Umbilical cord (tissue), 2 donors: ENCODE results near the gene RASSF10. TPM values are rescaled to one million over a fixed set of nuclear protein-coding genes. Genes with fewer than 3 reads are reported as not detected.

Experiments
- DNase-seq: peaks from one replicate; pipeline ENCODE4 v3.0.0-alpha.2; 2015; ENCODE audit warnings: low spot score
- total RNA-seq: library from RNA; depleted of rRNA; stranded (reverse); fragments of >200 nt; gene quantifications from one replicate; pipeline ENCODE4 v1.2.3, GENCODE V29; 2014; ENCODE audit warnings: low replicate concordance; ENCODE audit not compliant: insufficient read depth

The RASSF10 gene
- total RNA-seq, 1 donor from 2014 or later: 2.6 TPM

DNA sequence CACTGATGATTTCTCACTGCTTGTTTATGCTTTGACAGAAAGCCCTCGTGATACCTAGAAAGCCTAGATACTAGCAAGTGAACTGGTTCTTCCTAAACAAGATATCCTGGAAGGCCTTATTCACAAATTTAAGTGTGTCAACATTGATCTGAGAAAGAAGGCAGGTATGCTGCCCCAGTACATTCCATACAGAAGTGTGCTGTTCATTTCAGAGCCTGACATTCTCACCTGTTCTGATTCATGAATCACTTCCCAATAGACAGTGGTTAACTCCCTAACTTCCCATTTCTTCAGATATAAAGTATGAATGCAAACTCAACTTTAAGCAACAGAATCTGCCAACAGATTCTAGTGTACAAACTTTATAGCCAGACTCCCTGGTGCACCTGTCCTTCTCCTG lies 15.5 kb upstream of the RASSF10 start:
- no peak for DNase-seq

DNA sequence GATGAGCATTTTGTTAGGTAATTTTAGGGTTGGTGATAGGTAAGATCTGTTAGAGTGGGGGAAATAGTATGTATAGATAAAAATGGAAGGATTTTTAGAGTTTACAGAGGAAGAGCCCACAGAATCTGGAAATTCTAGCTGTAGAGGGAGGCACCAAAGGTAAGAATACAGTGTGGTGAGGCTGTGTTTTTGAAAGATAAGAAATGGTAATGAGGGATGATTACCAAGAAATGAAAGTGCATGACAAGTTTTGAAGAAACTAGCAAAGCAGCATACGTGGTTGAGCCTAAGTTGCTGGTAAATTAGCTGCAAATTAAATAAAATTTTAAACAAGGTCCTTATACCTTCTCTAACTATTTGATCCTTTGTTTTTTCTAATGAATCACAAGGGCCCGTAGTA lies 14.6 kb upstream of the RASSF10 start:
- no peak for DNase-seq

DNA sequence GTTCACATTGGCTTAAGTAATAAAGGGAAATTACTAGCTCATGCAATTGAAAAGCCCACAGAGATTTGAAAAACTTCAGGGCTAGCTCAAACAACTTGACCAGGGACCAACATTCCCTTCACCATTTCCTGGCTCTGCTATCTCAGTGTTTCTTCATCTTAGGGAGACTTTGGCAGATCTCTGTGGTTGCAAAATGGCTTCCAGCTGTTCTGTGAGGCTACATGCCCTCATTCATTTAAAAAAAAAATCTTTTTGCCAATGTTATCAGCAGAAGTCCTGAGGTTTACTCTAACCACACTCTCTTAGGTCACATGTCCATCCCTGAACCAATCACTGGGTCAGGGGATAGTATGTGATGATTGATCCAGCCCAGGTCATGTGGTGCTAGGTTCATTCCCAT lies 13.9 kb upstream of the RASSF10 start:
- DNase-seq: no peak

DNA sequence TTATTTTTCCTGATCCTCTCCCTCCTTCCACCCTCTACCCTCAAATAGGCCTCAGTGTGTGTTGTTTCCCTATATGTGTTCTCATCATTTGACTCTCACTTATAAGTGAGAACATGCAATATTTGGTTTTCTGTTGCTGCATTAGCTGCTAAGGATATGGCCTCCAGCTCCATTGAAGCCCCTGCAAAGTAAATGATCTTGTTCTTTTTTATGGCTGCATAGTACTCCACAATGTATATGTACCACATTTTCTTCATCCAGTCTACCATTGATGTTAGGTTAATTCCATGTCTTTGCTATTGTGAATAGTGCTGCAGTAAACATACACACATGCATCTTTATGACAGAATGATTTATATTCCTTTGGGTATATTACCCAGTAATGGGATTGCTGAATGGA lies 13.3 kb upstream of the RASSF10 start:
- DNase-seq: no peak

DNA sequence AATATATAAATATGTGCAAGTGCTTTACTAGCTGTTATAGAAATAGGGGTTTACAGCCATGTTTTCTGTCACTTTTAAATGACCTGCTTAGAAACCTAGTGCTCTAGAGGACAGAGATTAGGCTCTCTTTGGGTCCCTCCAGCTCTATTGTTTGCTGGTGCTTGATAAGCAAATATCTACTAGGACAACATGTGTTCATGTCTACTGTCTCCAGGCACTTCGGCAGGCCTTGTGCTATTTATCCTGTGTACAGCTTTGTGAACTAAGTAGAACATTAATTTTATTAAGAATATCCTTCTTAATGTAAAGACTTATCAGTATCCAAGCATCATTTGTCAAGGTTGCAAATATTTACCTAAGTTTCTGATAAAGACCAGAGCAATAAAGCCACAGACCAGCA lies 11.9 kb upstream of the RASSF10 start:
- DNase-seq: no peak

DNA sequence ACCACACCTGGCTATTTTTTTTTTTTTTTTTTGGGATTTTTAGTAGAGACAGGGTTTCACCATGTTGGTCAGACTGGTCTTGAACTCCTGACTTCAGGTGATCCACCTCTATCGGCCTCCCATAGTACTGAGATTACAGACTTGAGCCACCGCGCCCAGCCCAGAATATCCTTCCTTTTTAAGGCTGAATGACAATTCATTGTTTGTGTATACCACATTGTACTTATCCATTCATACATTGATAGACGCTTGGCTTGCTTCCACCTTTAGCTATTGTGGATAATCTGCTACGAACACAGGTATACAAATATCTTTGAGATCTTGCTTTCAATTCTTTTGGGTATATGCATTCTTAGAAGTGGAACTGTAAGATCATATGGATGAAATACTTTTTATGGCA lies 10.8 kb upstream of the RASSF10 start:
- no peak for DNase-seq

DNA sequence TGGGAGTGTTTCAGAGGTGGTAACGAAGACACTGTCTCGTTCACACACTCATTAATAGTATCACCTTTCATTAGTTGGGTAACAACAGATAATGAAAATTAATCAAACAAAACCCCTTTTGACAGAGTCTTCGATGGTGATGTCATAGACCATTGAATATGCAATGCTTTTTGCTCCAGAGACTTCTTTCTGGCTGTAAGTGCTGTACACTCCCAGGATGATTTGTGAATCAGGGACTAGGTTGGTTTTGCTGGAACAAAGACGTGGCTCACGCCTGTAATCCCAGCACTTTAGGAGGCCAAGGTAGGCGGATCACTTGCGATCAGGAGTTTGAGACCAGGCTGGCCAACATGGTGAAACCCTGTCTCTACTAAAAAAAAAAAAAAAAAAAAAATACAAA lies 9.5 kb upstream of the RASSF10 start:
- DNase-seq: no peak

DNA sequence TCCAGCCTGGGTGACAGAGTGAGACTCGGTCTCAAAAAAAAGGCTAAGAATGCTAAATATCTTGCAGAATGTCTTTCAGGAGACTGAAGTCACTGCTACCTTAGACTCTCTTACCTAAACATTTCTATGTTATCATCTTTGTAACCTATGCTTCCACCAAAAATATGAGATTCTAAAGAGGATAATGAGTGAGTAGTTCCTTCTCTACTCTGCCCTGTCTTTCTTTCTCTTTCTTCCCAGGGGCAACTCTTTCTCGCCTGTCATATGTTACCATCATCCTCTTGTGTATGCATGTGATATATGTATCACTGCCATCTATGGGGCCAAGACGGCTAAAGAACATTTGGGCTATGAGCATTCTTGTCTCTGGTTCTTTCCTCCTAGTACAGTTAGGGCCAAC lies 9.0 kb upstream of the RASSF10 start:
- DNase-seq: no peak

DNA sequence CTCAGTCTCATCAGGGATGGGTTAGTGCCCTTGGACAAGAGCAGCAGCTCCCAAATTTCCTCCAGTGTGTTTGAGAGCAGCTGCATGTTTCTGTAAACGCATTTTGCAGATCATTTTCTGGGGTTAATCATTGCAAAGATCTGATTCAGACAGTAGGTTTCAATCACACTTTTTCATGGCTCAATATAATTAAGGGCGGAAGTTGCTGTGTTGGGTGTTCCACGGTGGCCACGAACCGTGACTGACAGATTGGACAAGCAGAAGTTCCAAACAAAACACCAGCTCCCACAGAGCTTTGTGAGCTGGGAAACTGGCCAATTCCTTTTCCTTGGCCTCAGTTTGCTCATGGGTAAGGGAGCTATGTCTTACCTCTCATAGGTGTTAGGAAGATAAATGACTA lies 8.4 kb upstream of the RASSF10 start:
- DNase-seq: no peak

DNA sequence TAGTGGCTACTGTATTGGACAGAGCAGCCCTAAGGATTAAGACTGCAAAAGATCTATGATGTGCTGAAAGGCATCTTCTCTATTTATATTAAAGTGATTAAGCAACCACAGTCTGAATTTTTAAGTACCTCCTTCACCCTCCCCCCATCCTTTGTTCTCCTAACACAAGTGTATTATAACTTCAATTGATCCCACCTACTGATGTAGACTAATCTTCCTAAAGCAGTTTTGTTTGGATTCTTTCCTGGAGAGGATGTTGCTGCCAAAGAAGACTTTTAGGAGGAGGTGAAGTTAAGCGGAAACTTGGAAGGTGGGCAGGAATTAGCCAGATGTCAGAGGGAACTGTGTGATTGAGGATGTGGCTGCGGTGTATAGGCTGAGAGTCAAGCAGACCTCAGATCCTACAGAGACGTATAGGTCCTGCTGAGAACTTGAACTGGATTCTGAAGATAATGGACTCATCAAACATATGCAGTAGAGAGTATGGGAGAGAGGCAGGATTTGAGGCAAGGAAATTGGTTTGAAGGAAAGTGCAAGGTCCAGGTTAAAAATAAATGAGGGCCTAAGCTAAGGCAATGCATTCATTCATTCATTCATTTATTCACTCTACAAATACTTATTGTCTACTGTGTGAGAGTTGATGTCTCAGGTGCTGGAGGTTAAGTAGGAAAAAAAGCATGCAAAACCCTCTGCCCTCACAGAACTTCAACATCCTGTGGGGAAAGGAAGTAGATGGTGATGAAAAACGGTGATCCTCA lies 5.2 kb upstream of the RASSF10 start:
- DNase-seq: no peak

DNA sequence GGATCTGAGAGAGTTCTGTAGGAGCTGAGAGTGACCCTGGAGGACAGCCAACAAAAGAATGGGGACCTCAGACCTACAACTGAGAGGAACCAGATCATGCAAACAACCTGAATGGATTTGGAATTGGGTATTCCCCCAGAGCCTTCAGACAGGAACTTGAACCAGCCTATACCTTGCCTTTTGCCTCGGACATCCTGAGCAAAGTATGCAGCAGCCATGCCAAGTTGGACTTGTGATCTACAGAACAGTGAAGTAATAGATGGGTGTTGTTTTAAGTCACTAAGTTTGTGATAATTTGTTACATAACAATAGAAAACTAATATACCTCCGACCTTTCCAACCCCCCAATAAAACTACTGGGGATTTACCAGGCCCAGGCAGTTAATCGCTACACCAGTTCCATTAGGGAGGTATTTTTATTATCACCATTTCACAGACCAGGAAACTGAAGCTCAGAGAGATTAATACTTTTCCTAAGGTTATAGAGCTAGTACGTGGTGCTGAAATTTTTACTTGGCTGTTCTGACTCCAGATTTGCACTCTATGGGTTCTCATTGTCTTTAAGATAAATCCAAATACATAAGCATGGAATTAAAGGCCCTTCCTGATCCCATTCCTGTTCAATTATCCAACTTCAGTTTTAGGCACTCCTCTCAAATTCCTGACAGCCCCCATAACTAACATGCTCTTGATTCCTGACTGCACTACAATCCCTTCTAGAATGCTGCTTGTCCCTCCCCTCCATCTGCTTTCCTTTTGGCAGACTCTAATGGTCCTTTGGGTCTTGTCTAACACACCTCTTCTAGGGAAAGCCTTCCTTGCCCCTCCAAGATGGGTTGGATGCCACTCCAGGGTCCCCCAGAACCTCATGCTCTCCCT lies 1.7 kb upstream of the RASSF10 start:
- DNase-seq: no peak

DNA sequence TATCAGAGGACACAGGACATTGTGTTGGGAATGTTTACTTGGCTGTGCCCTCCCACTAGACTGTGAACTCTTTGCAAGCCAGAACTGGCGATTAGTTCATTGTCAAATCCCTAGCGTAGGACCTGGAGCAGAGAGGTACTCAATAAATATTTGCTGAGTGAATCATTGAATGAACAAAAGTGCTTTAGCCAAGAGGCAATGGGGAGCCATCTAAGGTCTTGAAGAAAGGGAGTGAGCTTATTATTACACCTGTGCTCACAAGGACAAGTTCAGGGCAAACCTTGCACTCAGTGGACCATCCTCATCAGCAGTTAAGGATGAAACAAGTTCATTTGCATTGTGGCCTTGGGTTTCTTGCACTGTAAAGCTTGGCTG lies 1.1 kb upstream of the RASSF10 start:
- DNase-seq: no peak

DNA sequence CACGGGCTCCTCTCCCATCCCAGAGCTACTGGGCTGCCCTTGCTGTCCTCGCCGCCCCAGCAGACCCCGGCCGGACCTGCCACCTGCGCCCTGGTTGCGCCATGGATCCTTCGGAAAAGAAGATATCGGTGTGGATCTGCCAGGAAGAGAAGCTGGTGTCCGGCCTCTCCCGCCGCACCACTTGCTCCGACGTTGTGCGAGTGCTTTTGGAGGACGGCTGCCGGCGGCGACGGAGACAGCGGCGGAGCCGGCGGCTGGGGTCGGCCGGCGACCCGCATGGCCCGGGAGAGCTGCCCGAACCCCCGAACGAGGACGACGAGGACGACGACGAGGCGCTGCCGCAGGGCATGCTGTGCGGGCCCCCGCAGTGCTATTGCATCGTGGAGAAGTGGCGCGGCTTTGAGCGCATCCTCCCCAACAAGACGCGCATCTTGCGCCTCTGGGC lies 382 bp downstream of the RASSF10 start:
- peak; percentile 4 for DNase-seq

DNA sequence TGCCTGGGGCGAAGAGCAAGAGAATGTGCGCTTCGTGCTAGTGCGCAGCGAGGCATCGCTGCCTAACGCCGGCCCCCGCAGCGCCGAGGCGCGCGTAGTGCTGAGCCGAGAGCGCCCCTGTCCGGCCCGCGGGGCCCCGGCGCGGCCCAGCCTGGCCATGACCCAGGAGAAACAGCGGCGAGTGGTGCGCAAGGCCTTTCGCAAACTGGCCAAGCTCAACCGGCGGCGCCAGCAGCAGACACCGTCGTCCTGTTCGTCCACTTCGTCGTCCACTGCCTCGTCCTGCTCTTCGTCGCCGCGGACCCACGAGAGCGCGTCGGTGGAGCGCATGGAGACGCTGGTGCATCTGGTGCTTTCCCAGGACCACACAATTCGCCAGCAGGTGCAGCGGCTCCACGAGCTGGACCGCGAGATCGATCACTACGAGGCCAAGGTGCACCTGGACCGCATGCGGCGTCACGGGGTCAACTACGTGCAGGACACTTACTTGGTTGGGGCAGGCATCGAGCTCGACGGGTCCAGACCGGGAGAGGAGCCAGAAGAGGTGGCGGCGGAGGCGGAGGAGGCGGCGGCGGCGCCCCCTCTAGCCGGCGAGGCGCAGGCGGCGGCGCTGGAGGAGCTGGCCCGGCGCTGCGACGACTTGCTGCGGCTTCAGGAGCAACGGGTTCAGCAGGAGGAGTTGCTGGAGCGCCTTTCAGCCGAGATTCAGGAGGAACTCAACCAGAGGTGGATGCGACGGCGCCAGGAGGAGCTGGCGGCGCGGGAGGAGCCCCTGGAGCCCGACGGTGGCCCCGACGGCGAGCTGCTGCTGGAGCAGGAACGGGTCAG lies 1.0 kb downstream of the RASSF10 start:
- DNase-seq: peak; percentile 2

DNA sequence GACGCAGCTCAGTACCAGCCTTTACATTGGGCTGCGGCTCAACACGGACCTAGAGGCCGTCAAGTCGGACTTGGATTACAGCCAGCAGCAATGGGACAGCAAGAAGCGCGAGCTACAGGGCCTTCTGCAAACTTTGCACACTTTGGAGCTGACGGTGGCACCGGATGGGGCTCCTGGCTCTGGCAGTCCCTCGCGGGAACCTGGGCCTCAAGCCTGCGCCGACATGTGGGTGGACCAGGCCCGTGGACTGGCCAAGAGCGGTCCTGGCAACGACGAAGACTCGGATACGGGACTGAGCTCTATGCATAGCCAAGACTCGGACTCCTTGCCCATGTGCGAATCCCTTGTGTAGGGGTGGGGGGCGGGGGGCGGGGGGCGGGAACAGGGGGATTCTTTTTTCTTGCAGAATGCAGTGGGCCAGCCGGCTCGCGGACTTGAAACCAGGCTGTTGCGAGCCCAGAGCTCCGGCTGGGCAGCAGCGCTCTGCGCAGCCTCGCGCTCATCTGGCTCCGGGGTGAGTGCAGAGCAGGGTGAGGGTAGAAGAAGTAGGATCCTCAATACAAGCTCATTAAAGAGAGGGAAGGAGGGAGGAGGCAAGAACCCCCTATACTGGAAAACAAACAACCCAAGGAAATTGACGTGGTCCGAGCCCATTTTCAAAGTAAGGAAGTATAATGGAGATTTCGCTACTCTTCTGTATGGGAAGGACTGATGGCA lies 1.8 kb downstream of the RASSF10 start:
- DNase-seq: peak; percentile 17

DNA sequence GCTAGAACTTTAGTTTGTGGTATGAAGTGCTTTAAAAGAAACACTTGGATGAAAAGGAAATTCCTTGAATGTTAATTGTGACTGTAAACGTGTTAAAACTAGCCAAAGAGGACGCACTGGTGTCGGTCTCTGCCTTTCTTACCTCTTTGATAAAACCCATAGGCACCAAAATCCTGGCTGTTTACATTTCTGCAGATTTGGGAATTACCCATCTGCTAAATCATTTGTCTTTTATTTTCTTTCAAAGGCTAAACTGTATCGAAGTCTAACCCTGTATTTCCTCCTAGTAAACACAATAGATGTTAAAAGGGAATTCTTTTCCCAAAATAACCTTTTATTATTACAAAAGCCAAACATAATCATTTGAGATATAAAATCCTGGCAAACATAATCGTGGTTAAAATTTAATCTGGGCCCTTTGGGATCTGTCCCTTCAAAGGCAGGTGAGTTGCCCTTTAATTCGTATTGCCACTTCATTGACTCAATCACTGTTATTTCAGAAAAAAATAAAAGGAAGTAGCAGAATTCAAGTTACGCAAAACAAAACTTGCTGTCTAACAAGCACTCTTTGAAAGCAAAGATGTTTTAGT lies 2.4 kb downstream of the RASSF10 start:
- DNase-seq: peak; percentile 2

DNA sequence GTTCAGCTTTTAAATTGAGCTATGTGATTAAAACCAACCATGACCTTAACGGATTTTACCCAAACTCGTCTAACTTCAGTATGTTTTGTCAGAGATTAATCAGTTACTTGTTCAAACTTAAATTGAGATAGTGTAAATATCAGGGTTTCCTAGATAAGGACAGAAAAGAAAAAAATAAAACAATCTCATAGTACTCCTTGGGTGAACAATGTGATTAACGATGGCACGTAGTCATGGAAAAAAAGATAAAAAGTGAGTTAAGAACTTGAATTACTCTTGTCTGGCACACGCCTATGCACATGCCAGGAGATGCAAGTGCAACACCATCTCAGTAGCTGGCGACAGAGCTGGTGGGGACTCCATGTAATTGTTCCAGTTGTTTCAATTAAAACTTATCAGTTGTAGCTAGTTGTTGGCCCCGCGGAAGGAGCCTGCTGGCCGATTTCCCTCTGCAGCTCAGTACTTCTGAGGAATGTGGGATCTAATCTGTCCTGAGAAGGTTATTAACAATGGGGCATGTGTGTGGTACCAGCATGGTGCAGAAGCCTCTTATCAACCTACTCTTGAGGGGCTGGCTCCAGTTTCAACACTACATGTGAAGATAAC lies 3.0 kb downstream of the RASSF10 start:
- peak; percentile 9 for DNase-seq

DNA sequence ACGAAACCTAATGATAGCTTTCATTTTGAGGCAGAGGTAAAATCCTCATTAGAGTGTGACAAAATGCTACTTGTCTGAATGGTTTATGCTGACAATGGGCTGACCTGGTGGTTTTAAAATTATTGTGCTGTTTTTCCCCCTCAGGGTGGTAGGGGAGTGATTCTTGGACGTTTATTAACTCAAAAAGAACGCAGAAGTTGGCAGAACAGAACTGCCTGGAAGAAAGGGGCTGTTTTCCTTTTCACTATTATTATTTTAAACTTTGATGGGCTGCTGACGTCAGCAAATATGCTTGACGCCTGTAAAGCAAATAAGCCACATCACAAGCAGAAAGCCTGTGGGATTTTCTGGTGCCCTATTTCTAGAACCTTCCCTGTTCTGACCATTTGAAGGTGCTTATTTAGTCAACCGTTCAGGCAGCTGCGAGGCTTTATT lies 4.0 kb downstream of the RASSF10 start:
- no peak for DNase-seq

DNA sequence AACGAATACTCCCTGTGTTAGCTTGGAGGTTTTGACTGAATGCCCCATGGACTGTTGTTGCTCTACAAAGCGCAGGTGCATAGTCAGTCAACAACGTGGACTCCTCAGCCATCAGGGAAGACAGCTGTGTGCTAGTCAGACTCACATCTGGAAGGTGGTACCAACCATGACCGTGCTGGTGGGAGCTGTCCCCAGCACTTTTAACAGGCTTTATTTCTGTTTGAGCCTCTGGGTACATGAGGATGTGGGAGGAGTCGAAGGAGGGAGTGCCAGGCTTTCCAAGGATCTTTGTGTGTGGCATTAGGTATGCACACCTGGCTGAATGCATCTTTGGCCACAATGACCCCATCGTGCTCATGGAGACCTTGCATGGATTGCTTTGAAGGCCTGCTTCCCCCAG lies 6.6 kb downstream of the RASSF10 start:
- DNase-seq: no peak

DNA sequence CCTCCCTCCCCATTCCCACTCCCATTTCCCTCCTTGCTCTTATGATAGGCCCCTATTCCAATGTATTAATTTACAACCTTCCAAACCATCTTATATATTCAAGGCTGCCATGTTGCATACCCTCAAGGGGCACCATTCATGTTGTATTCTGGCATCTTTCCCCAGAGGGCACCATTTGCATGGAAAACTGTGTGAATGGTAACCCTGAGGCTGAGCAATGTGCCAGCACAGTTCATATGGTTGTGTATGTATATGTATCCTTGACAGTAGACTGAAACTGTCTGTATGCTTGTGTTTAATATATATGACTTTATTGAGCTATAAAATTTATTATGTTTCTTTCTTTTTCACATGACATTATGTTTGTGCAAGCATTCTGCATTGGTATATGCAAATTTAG lies 7.3 kb downstream of the RASSF10 start:
- no peak for DNase-seq

DNA sequence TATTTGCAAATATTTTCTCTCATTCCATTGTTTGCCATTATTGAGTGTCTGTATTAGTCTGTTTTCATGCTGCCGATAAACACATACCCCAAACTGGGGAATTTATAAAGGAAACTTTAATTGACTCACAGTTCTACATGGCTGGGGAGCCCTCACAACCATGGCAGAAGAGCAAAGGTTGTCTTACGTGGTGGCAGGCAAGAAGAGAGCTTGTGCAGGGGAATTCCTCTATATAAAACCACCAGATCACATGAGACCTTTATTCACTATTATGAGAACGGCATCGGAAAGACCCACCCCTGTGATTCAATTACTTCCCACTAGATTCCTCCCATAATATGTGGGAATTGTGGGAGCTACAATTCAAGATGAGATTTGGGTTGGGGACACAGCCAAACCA lies 10.2 kb downstream of the RASSF10 start:
- DNase-seq: no peak
